ENCODE results near the gene ABLIM3.

The ABLIM3 gene

DNA sequence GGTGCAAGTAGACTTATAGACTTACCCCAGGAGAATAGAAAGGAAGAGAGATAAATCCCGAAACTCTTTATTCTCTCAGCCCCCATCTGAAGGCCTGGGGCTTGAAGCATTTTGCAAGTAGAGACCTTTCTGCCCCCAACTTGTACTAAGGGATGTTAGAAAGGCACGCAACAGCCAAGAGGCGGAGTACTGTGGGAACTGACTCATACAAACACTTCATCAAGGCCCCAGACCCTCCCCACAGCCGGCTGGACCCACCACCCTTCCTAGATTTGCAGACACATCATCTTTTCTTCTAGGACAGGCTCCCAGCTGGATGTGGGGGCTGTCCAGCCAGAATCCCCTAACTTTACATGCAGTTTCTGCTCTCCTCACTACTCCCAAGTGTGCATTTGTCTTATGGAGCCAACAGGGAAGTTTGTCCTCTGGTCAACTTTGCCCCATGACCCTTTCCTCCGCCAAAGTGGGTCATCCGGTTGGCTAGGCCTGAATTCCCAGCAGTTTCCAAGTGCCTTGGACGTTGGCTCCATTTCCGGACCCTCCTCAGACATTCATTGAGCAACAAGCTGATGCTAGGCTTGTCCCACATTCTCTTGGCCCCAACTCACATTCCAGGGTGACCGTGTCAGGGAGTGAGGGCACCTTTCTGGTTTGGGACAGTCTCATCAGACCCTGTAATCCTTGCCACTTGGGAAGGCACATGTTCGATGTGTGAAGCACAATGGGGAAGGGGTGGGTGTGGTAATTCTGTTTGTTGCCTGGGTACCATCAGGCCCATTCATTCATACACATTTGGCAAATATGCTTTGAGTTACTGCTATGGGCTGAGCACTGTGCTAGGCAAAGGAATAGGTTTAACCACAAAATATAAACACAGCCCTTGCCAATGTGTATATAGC, 64.6 kb downstream of the ABLIM3 start:
- TF ChIP-seq, protein P1, sequence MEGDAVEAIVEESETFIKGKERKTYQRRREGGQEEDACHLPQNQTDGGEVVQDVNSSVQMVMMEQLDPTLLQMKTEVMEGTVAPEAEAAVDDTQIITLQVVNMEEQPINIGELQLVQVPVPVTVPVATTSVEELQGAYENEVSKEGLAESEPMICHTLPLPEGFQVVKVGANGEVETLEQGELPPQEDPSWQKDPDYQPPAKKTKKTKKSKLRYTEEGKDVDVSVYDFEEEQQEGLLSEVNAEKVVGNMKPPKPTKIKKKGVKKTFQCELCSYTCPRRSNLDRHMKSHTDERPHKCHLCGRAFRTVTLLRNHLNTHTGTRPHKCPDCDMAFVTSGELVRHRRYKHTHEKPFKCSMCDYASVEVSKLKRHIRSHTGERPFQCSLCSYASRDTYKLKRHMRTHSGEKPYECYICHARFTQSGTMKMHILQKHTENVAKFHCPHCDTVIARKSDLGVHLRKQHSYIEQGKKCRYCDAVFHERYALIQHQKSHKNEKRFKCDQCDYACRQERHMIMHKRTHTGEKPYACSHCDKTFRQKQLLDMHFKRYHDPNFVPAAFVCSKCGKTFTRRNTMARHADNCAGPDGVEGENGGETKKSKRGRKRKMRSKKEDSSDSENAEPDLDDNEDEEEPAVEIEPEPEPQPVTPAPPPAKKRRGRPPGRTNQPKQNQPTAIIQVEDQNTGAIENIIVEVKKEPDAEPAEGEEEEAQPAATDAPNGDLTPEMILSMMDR (IDR thresholded peaks at IDR 0.05; ENCODE audit: insufficient read depth, low read length, poor library complexity, severe bottlenecking): no peak
- TF ChIP-seq EZH2phosphoT487 (conservative IDR thresholded peaks at IDR 0.05; ENCODE audit: low read length): no peak
- H3K4me2 ChIP-seq (ENCODE audit: low read depth, low read length, poor library complexity, severe bottlenecking): no peak overlapping the region

DNA sequence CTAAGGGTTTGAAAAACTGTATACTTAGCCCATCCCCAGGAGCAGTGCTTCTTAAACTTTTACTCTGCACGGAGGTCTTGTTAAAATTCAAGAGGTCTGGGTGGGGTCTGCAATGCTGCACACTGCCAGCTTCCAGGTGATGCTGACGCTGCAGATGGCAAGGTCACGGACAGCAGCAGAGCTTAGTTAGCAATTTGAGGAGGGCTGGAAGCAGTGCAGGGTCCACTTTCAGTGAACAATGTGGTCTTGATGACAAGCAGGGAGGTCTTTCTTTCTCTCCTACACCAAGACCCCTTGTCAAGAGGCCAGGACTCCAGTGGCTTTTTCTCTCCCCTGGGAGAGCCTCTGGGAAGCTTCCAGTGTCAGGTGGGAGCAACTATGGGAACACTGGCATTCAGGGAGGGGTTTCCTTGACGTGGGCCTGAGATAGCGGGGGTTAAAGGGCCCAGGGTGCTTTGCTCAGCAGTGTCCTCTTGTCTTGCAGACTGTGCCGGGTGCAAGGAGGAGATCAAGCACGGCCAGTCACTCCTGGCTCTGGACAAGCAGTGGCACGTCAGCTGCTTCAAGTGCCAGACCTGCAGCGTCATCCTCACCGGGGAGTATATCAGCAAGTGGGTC, 65.3 kb downstream of the ABLIM3 start:
- Histone ChIP-seq H4K20me1 (ENCODE audit: low read depth, low read length) (no peaks in the 10 kb centered on the region), H3K27ac (ENCODE audit: low read depth, low read length) (no peak overlapping the region), H3K4me2 (ENCODE audit: low read depth, low read length, poor library complexity, severe bottlenecking) (no peak overlapping the region), H3K9me2 (replicated peaks; ENCODE audit: insufficient read depth, low read length) (no peaks in the 10 kb centered on the region), H3K4me3 (ENCODE audit: insufficient read depth, low read length, poor library complexity, severe bottlenecking) (no peak overlapping the region), H3K36me3 (ENCODE audit: low read length) (no peaks in the 10 kb centered on the region), H3K9ac (ENCODE audit: low read length) (no peak overlapping the region), H3K79me2 (ENCODE audit: insufficient read depth, low read length) (no peaks in the 10 kb centered on the region), H3K9me3 (ENCODE audit: insufficient read depth, low read length) (no peaks in the 10 kb centered on the region), H3K27me3 (ENCODE audit: low read length) (no peaks in the 10 kb centered on the region), H2AFZ (ENCODE audit: low read depth, low read length, severe bottlenecking) (no peak overlapping the region), H3F3A (ENCODE audit: insufficient read depth) (no peaks in the 10 kb centered on the region)
- TF ChIP-seq, protein P1 (IDR thresholded peaks at IDR 0.05; ENCODE audit: insufficient read depth, low read length, poor library complexity, severe bottlenecking): no peak
- no peak for TF ChIP-seq EZH2phosphoT487 (conservative IDR thresholded peaks at IDR 0.05; ENCODE audit: low read length)

More for the DNA sequence above, 64.6 kb downstream of the ABLIM3 start:
- no peaks in the 10 kb centered on the region for H3K27me3 ChIP-seq (ENCODE audit: low read length)
- no peaks in the 10 kb centered on the region for H3K9me2 ChIP-seq (replicated peaks; ENCODE audit: insufficient read depth, low read length)
- H2AFZ ChIP-seq (ENCODE audit: low read depth, low read length, severe bottlenecking): no peak overlapping the region
- H3K4me3 ChIP-seq (ENCODE audit: insufficient read depth, low read length, poor library complexity, severe bottlenecking): no peak overlapping the region
- no peaks in the 10 kb centered on the region for H3F3A ChIP-seq (ENCODE audit: insufficient read depth)
- H3K9ac ChIP-seq (ENCODE audit: low read length): no peak overlapping the region
- H3K79me2 ChIP-seq (ENCODE audit: insufficient read depth, low read length): no peaks in the 10 kb centered on the region
- H3K9me3 ChIP-seq (ENCODE audit: insufficient read depth, low read length): no peaks in the 10 kb centered on the region
- H3K27ac ChIP-seq (ENCODE audit: low read depth, low read length): no peak overlapping the region
- H4K20me1 ChIP-seq (ENCODE audit: low read depth, low read length): no peaks in the 10 kb centered on the region
- H3K36me3 ChIP-seq (ENCODE audit: low read length): no peaks in the 10 kb centered on the region

DNA sequence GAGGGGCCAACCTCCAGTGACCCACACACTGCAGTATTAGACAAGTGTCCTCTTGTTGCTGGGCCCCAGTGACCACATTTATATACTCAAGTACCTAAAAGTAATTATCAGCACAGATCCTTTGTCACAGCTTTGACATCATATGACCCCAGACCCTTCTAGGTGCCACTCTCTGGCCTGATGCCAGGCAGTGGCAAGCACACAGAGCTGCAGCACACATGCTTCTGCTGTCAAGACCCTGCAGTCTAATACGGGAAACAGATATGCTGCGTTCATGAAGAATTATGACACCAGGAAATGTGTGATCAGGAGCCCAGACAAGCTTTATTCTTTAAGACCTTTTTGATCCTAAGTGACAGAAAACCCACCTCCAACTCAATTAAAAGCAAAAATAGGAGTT, 66.5 kb downstream of the ABLIM3 start:
- no peaks in the 10 kb centered on the region for H3K9me3 ChIP-seq (ENCODE audit: insufficient read depth, low read length)
- no peaks in the 10 kb centered on the region for H3K9me2 ChIP-seq (replicated peaks; ENCODE audit: insufficient read depth, low read length)
- no peak overlapping the region for H2AFZ ChIP-seq (ENCODE audit: low read depth, low read length, severe bottlenecking)
- no peak overlapping the region for H3K4me3 ChIP-seq (ENCODE audit: insufficient read depth, low read length, poor library complexity, severe bottlenecking)
- TF ChIP-seq, protein P1 (IDR thresholded peaks at IDR 0.05; ENCODE audit: insufficient read depth, low read length, poor library complexity, severe bottlenecking): no peak
- TF ChIP-seq EZH2phosphoT487 (conservative IDR thresholded peaks at IDR 0.05; ENCODE audit: low read length): no peak
- H3K27ac ChIP-seq (ENCODE audit: low read depth, low read length): no peak overlapping the region
- H3K79me2 ChIP-seq (ENCODE audit: insufficient read depth, low read length): no peaks in the 10 kb centered on the region
- H4K20me1 ChIP-seq (ENCODE audit: low read depth, low read length): no peaks in the 10 kb centered on the region
- no peak overlapping the region for H3K9ac ChIP-seq (ENCODE audit: low read length)
- no peaks in the 10 kb centered on the region for H3F3A ChIP-seq (ENCODE audit: insufficient read depth)
- H3K4me2 ChIP-seq (ENCODE audit: low read depth, low read length, poor library complexity, severe bottlenecking): no peak overlapping the region
- no peaks in the 10 kb centered on the region for H3K36me3 ChIP-seq (ENCODE audit: low read length)
- H3K27me3 ChIP-seq (ENCODE audit: low read length): no peaks in the 10 kb centered on the region

Data from SU-DHL-6 (cell line).